Measurements from ENCODE around the gene RIT1.
A peak's percentile ranks its signal among the peaks of the same experiment; 100 is the strongest.

Gene RIT1, protein sequence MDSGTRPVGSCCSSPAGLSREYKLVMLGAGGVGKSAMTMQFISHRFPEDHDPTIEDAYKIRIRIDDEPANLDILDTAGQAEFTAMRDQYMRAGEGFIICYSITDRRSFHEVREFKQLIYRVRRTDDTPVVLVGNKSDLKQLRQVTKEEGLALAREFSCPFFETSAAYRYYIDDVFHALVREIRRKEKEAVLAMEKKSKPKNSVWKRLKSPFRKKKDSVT

DNA sequence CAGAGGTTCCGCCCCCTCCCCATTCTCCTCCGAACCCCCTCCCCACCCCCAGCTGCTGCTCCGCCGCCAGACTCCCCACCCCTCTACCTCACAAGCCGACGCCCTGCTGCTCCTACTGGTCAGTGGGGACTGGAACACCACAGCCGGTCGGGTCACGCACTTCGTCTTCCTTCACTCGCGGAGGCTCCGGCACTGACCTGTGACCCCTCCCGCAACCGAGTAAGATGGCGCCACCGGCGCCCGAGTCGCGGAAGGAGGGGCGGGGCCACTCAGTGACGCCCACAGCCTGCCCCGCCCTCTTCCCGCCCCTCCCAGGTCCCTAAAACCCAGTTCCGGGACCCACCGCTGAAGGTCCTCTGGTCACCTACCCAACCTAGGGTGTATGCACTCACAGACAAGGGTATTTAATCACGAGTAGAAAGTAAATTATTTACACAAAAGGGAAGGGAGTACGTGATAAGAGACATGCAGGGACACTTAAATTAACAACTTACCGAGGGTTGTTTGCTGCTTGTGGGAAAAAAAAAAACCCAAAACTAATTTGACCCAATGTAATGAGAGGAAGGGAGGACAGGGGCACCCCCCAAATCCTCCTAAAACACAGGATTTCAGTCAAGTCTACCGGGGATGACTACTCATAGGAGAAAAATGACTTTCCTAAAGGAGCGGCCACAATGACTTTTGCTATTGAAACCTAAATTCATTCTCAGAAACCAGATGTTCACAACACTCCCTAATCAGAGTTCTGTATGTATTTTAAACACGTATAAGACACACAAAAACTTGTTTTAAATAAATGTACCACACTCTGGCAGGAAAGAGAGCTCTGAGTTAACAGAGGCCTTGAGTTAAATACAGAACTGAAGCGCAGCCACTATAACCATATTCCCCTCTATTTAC is at the start of gene RIT1:
RIT1 (minus strand) TSS at position 194 of the 900 bp plus-strand sequence. CDS start 588 bp downstream, outside the sequence.
- peak; percentile 85 to 90 for DNase-seq

- DNase-seq = no peak
Observed at GRCh38 chr1:155960081-155960745, 49.1 kb upstream of the RIT1 start.

- DNase-seq = no peak
Observed at GRCh38 chr1:155957411-155957915, 46.3 kb upstream of the RIT1 start.

GRCh38 chr1:155954645-155955044 is 43.5 kb upstream of the RIT1 start:
- no peak for DNase-seq

- no peak for DNase-seq
Observed at GRCh38 chr1:155952505-155952890, 41.3 kb upstream of the RIT1 start.

GRCh38 chr1:155951753-155952504 is 40.8 kb upstream of the RIT1 start:
- DNase-seq = no peak

DNA sequence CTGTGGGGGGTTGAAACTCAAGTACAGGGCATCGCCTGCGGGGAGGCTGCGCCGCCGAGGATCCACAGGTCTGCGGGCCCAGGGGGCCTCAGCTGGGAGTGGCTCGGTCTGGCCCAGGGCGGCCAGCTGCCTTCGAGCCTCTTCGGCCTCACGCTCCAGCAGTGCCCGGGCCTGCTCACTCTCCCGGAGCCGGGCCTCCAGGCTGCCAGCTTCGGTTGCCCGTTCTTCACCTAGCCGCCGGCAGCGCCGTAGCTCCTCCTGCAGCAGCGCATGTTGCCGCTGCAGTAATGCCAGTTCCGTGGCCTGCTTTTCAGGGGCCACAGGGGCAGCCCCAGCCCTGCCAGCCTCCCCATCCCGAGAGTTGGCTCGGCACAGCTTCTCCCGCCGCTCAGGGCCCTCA is 39.7 kb upstream of the RIT1 start:
- DNase-seq = no peak

GRCh38 chr1:155947741-155948140 is 36.6 kb upstream of the RIT1 start:
- DNase-seq = no peak

- DNase-seq = no peak
Observed at GRCh38 chr1:155947292-155947691, 36.1 kb upstream of the RIT1 start.

DNA sequence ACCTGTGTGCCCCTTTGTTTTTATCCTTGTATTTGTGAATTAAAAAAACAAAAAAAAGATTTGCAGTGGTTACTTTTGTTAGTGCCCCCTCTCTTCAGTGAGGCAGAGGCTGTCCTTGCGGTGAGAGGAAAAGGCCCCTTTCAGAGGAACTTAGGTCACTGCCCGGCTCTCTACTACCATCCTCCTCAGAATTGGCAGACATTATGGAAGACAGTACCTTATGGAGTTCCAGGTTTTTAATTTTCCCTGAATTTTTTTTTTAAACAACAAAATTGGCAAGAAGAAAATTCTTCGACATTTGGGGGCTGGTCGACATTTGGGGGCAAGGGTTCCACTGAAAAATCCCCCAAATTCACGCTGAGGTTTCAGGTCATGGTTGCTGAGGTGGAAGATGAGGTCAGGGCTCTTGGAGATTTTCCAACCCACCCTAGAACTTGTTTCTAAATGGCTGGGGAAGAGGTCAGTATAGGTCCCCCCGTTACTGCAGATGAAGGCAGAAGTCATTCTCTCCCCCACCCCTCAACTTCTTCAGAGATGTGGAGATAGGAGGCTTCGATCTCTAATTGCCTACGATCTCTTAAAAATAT is 35.6 kb upstream of the RIT1 start:
- no peak for DNase-seq

- DNase-seq = no peak
Observed at GRCh38 chr1:155944444-155944799, 33.3 kb upstream of the RIT1 start.

GRCh38 chr1:155942578-155943141 is 31.5 kb upstream of the RIT1 start:
- DNase-seq = no peak

- DNase-seq = no peak
Observed at GRCh38 chr1:155941845-155942531, 30.8 kb upstream of the RIT1 start.

- DNase-seq = no peak
Observed at GRCh38 chr1:155940993-155941844, 30.1 kb upstream of the RIT1 start, which contains the start of gene RXFP4. RXFP4 (plus strand) TSS chr1:155941638; CDS start chr1:155941710, 72 bp downstream.

DNA sequence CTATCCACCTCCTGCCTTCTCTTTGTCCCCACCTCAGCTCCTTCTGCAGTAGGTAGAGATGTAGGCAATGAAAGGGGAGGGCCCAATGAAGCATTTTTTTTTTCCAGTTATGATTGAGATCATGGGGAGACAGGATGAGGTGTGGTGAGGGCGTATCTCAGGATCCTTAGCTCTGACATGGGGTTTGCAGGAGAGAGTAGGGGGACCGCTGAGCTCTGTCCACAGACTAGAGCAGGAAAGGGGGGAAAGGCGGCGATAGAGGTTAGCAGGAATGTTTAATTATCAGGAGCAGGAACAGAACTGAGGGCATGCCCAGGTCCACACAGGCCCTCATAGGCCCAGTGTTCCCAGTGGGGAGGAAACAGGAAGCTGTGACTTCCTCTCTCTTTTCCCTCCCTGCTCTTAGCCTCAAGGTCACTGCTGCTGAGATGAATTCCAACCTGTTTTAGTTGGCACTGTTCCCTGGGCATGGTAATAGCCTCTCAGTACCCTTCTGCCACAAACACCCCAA is 29.4 kb upstream of the RIT1 start:
- no peak for DNase-seq

DNA sequence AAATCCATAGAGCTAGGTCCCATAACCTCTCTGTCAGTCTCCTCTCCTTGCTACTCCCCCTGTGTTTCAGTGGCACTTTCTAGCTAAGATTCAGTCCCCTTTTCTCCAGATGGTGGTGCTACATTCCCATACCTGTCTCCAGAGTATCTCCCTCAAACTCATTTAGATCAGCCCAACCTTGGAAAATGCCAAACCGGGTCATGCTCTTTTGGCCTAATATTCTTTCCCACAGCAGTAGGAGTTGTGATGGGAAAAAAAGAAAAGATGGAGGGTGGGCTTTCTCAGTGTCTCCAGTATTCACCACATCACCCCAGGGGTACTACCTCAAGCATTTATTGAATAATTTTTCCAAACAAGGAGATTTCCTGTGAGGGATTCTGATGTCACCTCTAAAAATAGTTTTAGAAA is 27.1 kb upstream of the RIT1 start:
- DNase-seq = peak; percentile 40 to 71

DNA sequence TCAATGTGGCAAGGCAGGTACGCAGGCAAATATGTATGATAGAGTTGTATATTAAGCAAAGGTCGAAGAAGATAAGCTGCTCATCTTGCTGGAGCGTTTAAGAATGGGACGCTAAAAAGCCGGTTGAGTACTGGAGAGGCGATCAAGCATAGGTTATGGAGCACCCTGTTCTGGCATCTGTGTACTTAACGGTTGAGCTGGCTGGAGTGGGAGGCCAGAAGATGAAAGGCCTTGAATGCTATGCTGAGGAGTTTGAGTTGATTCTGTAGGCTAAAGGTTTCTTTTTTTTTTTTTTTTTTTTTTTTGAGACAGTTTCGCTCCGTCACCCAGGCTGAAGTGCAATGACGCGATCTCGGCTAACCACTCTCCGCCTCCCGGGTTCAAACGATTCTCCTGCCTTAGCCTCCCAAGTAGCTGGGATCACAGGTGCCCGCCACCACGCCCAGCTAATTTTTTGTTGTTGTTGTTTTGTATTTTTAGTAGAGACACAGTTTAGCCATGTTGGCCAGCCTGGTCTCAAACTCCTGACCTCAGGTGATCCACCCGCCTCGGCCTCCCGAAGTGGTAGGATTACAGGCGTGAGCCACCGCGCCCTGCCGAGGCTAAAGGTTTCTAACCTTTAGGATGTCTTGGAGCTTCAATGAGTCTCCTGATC is 23.9 kb upstream of the RIT1 start:
- DNase-seq = no peak

GRCh38 chr1:155934097-155934935 is 23.2 kb upstream of the RIT1 start, which contains the start of gene KHDC4:
KHDC4 (minus strand) TSS chr1:155934413; CDS start chr1:155934373, 40 bp downstream.
- peak; percentile 97 to 98 for DNase-seq
